Natural killer cell treated with Interleukin-12 subunit alpha and Interleukin-12 subunit beta and Interleukin-15 and Interleukin-18, amount 100 ng/mL, for 72 hours (primary cell): ENCODE measurements around the gene PFKFB2. TPM values are rescaled to one million over a fixed set of nuclear protein-coding genes. Genes with fewer than 3 reads are reported as not detected.
A peak's percentile ranks its signal among the peaks of the same experiment; 100 is the strongest.

Experiments used
- ATAC-seq, 2 donors: fragments of 150-1000 bp; cut with Tn5 transposase in 1 of 2; sonication (Bioruptor Pico), chemical (Tn5 transposase) in 1 of 2; 2 replicates each; pipeline ENCODE4 v1.10.0; 2021
- DNase-seq: peaks from one replicate; pipeline ENCODE4 v3.0.0; 2022; ENCODE audit warnings: low spot score
- H3K27ac Mint-ChIP-seq, 2 donors: 1 replicate in 1 of 2; 2 replicates in 1 of 2; pipeline ENCODE4 v1.8.0; 2022; ENCODE audit warnings: mixed read lengths in 2 of 2, mild to moderate bottlenecking in 1 of 2, moderate library complexity in 1 of 2
- H3K27me3 Mint-ChIP-seq, 2 donors: 1 replicate in 1 of 2; 2 replicates in 1 of 2; pipeline ENCODE4 v1.8.0; 2022; ENCODE audit warnings: mixed read lengths in 2 of 2
- H3K36me3 Mint-ChIP-seq: one replicate; pipeline ENCODE4 v1.8.0; 2022; ENCODE audit warnings: mixed read lengths
- H3K4me1 Mint-ChIP-seq, 2 donors: 1 replicate in 1 of 2; 2 replicates in 1 of 2; pipeline ENCODE4 v1.8.0; 2022; ENCODE audit warnings: low read depth in 2 of 2, mixed read lengths in 2 of 2, mild to moderate bottlenecking in 1 of 2
- H3K4me3 Mint-ChIP-seq: one replicate; pipeline ENCODE4 v1.8.0; 2022; ENCODE audit warnings: mixed read lengths
- H3K9me3 Mint-ChIP-seq: 2 replicates; pipeline ENCODE4 v1.8.0; 2022; ENCODE audit warnings: mixed read lengths
- total RNA-seq, 2 donors: library from RNA; stranded (reverse); gene quantifications; one replicate each; pipeline ENCODE4 v1.2.3, GENCODE V29; 2022

The PFKFB2 gene
- total RNA-seq, 2 donors from 2014 or later: 1.3 to 2.7 TPM

DNA sequence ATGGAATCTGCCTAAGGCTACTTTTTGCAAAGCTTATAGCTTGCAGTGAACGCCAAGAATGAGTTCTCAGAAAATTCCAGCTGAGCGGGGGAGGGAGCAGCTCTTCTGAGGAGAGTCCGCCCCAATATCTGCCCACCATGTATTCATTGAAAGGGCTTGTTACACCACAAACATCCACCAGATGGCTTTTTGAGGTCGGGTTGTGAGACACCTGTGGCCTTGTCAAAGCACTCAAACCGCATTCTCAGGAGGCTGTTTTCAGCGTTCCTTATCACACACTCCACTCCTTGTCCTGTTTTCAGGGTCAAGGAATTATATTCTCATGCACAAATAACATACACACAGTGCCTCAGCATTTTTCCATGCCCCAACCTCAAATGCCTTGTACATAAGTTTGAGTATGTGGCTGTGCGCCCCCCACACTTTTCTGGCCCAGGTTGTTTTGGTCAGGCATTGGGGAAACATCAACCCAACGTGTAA is 31.7 kb downstream of the PFKFB2 start:
- Mint-ChIP-seq H3K27ac (no peak overlapping the region), H3K36me3 (no peaks in the 10 kb centered on the region)

GRCh38 chr1:207085887-207086286 is 32.8 kb downstream of the PFKFB2 start:
- no peak overlapping the region for H3K4me3 Mint-ChIP-seq
- H3K36me3 Mint-ChIP-seq: no peaks in the 10 kb centered on the region
- H3K27ac Mint-ChIP-seq: no peak overlapping the region

More for the DNA sequence above, 31.7 kb downstream of the PFKFB2 start:
- Mint-ChIP-seq H3K4me1 (peaks cover 3 to 10% of the 10 kb centered on the region in 2 donors), H3K4me3 (no peak overlapping the region), H3K27me3 (peaks cover 12 to 48% of the 10 kb centered on the region in 2 donors), H3K9me3 (no peaks in the 10 kb centered on the region)
- no peak for ATAC-seq
- DNase-seq: peak; percentile 63

DNA sequence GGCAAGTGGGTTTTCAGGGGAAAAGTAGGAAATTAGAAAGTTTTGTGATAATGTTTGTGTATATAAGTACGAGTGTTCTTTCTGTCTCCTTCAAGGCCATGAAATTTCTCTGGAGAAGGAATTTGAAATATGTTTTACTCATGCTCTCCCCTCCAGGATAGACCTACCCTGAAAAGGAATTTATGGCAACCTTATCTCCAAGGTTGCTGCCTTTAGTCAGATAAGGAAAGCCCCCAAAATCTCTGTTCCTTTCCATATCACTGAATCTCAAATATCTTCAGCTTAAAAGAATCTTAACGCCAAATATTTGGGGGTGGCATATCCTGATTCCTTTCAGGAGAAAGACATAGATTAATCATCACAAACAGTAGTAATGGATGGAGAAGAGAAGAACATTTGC is 35.1 kb downstream of the PFKFB2 start:
- Mint-ChIP-seq H3K4me1 (peaks cover 3 to 10% of the 10 kb centered on the region in 2 donors), H3K9me3 (no peaks in the 10 kb centered on the region), H3K36me3 (no peaks in the 10 kb centered on the region), H3K27ac (no peak overlapping the region), H3K27me3 (peaks cover 15 to 31% of the 10 kb centered on the region in 2 donors), H3K4me3 (no peak overlapping the region)
- DNase-seq (no peak), ATAC-seq (no peak)

More at GRCh38 chr1:207085887-207086286, 32.8 kb downstream of the PFKFB2 start:
- no peak for DNase-seq
- H3K4me1 Mint-ChIP-seq: peaks cover 3 to 10% of the 10 kb centered on the region in 2 donors
- H3K9me3 Mint-ChIP-seq: no peaks in the 10 kb centered on the region
- ATAC-seq: no peak
- H3K27me3 Mint-ChIP-seq: peaks cover 12 to 48% of the 10 kb centered on the region in 2 donors

GRCh38 chr1:207088701-207089626 is 35.9 kb downstream of the PFKFB2 start, which contains the start of gene C4BPB:
Gene C4BPB, plus strand, starts transcription at chr1:207088860. Its CDS starts 672 bp downstream, at chr1:207089532.
- Mint-ChIP-seq H3K9me3 (no peaks in the 10 kb centered on the region), H3K36me3 (no peaks in the 10 kb centered on the region), H3K4me1 (peaks cover 3 to 10% of the 10 kb centered on the region in 2 donors), H3K4me3 (peak within 1 kb of the TSS; percentile 28), H3K27me3 (peaks cover 12 to 23% of the 10 kb centered on the region in 2 donors), H3K27ac (peak within 1 kb of the TSS in 1 of 2 donors; percentile 13)
- DNase-seq (no peak), ATAC-seq (no peak)

GRCh38 chr1:207089627-207090355 is 36.7 kb downstream of the PFKFB2 start:
- peaks cover 3 to 7% of the 10 kb centered on the region in 2 donors for H3K4me1 Mint-ChIP-seq
- peak overlapping the region in 1 of 2 donors; percentile 13 for H3K27ac Mint-ChIP-seq
- peaks cover 15 to 20% of the 10 kb centered on the region in 2 donors for H3K27me3 Mint-ChIP-seq
- no peak for ATAC-seq
- no peak for DNase-seq
- H3K36me3 Mint-ChIP-seq: no peaks in the 10 kb centered on the region
- peak overlapping the region; percentile 28 for H3K4me3 Mint-ChIP-seq
- H3K9me3 Mint-ChIP-seq: no peaks in the 10 kb centered on the region

DNA sequence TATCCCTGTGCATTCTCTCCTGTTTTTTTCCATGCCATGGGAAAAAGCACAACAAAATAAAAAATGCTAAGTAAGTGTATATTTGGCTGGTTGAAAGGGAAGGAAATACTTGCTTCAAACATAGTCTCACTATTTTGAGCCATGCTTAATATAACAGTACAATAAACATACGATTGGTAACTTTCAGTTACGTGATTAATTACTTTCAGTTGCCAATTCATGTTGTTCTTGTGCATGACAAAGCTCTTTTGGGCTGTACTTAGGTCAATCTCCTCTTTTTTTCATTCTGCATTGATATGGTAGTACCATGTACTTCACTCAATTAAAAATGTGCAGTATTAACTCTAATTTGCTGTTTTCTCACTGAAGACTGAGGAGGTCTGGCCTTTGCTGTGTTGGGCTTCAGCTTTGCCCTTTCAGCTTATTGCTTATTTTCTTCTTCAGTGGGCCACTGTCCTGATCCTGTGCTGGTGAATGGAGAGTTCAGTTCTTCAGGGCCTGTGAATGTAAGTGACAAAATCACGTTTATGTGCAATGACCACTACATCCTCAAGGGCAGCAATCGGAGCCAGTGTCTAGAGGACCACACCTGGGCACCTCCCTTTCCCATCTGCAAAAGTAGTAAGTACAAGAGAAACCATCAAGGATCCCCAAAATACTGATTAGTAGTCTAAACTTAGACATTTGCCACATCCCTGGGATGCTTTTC is 38.3 kb downstream of the PFKFB2 start:
- DNase-seq (no peak), ATAC-seq (no peak)
- no peak overlapping the region for H3K27ac Mint-ChIP-seq
- H3K9me3 Mint-ChIP-seq: no peaks in the 10 kb centered on the region
- no peaks in the 10 kb centered on the region for H3K4me1 Mint-ChIP-seq
- H3K4me3 Mint-ChIP-seq: no peak overlapping the region
- H3K27me3 Mint-ChIP-seq: peaks cover 20 to 28% of the 10 kb centered on the region in 2 donors
- no peaks in the 10 kb centered on the region for H3K36me3 Mint-ChIP-seq

DNA sequence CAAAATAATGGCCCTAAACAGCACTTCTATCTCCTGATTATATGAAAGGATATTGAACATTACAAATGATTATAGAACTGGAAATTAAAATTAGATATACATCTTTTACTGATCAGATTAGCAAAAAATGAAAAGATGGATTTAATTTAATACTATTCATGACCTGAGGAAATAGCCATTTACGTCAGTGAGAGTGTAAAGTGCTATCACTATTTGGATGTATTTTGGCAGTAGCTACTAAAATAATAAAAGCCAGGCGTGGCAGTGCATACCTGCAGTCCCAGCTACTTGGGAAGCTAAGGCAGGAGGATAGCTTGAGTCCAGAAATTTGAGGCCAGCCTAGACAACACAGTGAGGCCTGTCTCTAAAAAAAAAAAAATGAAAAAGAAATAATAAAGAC is 40.9 kb downstream of the PFKFB2 start:
- Mint-ChIP-seq H3K27me3 (peaks cover 20 to 26% of the 10 kb centered on the region in 2 donors), H3K4me1 (peaks cover 0 to 8% of the 10 kb centered on the region in 2 donors), H3K4me3 (no peak overlapping the region), H3K36me3 (no peaks in the 10 kb centered on the region), H3K9me3 (no peaks in the 10 kb centered on the region), H3K27ac (no peak overlapping the region)
- ATAC-seq (no peak), DNase-seq (no peak)

GRCh38 chr1:207097871-207098324 is 44.8 kb downstream of the PFKFB2 start:
- H3K4me3 Mint-ChIP-seq: peak overlapping the region; percentile 7

DNA sequence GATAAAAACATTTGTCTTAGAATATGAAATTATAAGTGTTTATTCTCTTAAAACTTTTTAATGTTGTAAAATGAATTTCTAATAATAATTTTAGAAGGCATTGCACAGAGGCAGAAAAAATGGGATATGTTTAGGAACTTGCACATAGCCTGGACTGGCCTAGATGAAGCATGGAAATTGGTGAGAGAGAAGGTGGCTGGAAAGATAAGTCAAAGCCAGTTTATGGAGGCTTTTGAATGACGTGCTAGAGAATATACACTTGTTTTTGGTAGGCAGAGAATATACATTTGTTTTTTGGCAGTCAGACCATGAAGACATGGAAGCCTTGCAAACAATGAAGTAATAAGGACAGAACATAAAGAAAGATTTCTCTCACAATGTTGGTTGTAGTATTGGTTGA is 48.6 kb downstream of the PFKFB2 start:
- no peaks in the 10 kb centered on the region for H3K9me3 Mint-ChIP-seq
- no peak overlapping the region for H3K4me3 Mint-ChIP-seq
- peaks cover 22 to 35% of the 10 kb centered on the region in 2 donors for H3K27me3 Mint-ChIP-seq
- ATAC-seq: no peak
- no peak overlapping the region for H3K27ac Mint-ChIP-seq
- DNase-seq: no peak
- no peaks in the 10 kb centered on the region for H3K36me3 Mint-ChIP-seq
- peaks cover 0 to 8% of the 10 kb centered on the region in 2 donors for H3K4me1 Mint-ChIP-seq

More at GRCh38 chr1:207097871-207098324, 44.8 kb downstream of the PFKFB2 start:
- no peak for DNase-seq
- peak; percentile 66 to 90 for ATAC-seq
- Mint-ChIP-seq H3K27ac (peak overlapping the region in 1 of 2 donors; percentile 12), H3K36me3 (no peaks in the 10 kb centered on the region), H3K4me1 (peaks cover 0 to 8% of the 10 kb centered on the region in 2 donors), H3K27me3 (peaks cover 27 to 49% of the 10 kb centered on the region in 2 donors), H3K9me3 (no peaks in the 10 kb centered on the region)

GRCh38 chr1:207102146-207102545 is 49.1 kb downstream of the PFKFB2 start:
- no peak overlapping the region for H3K4me3 Mint-ChIP-seq
- ATAC-seq (no peak), DNase-seq (no peak)
- no peak overlapping the region for H3K27ac Mint-ChIP-seq
- H3K36me3 Mint-ChIP-seq: no peaks in the 10 kb centered on the region
- peaks cover 25 to 39% of the 10 kb centered on the region in 2 donors for H3K27me3 Mint-ChIP-seq
- no peaks in the 10 kb centered on the region for H3K9me3 Mint-ChIP-seq
- peaks cover 0 to 8% of the 10 kb centered on the region in 2 donors for H3K4me1 Mint-ChIP-seq

- Mint-ChIP-seq H3K4me1 (peaks cover 0 to 6% of the 10 kb centered on the region in 2 donors), H3K27me3 (peaks cover 27 to 43% of the 10 kb centered on the region in 2 donors), H3K9me3 (no peaks in the 10 kb centered on the region), H3K4me3 (no peak overlapping the region), H3K27ac (no peak overlapping the region), H3K36me3 (no peaks in the 10 kb centered on the region)
- ATAC-seq (no peak), DNase-seq (no peak)
These were observed 49.6 kb downstream of the PFKFB2 start for GRCh38 chr1:207102659-207103058.

GRCh38 chr1:207103892-207104373 is 50.9 kb downstream of the PFKFB2 start, which contains the start of gene C4BPA:
Gene C4BPA, plus strand, starts transcription at chr1:207104233. Its CDS starts 8,793 bp downstream, at chr1:207113026.
- H3K4me3 Mint-ChIP-seq: no peak within 1 kb of the TSS
- no peaks in the 10 kb centered on the region for H3K4me1 Mint-ChIP-seq
- no peak within 1 kb of the TSS for H3K27ac Mint-ChIP-seq
- H3K9me3 Mint-ChIP-seq: no peaks in the 10 kb centered on the region
- no peak for ATAC-seq
- no peaks in the 10 kb centered on the region for H3K36me3 Mint-ChIP-seq
- DNase-seq: no peak
- peaks cover 32 to 48% of the 10 kb centered on the region in 2 donors for H3K27me3 Mint-ChIP-seq

DNA sequence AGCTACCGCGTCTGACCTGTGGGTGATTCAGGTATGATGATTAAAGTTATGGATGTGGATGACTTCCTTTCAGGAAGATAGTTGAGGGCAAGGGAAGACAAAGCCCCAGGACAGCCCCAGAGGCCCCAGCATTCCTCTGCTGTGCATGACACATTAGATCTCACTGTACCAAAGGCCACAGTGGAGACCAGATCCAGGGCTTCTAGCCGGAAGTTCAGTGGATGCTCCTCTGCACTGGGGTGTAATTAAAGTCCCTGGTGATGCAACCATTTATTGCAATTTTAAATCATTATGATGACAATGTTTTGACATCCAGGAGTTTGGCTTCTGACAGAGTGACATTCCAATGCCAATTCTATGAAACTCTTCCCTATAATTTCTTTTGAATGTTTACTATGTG is 55.9 kb downstream of the PFKFB2 start:
- ATAC-seq (no peak), DNase-seq (no peak)
- Mint-ChIP-seq H3K27me3 (peaks cover 34 to 48% of the 10 kb centered on the region in 2 donors), H3K36me3 (no peaks in the 10 kb centered on the region), H3K4me1 (no peaks in the 10 kb centered on the region), H3K4me3 (no peak overlapping the region), H3K9me3 (no peaks in the 10 kb centered on the region), H3K27ac (no peak overlapping the region)
